GM03348 (cell line): ENCODE results near the gene HHIPL1.

Experiments
- DNase-seq: peaks from one replicate; pipeline ENCODE4 v3.0.0; 2012; ENCODE audit warnings: low spot score

The HHIPL1 gene

DNA sequence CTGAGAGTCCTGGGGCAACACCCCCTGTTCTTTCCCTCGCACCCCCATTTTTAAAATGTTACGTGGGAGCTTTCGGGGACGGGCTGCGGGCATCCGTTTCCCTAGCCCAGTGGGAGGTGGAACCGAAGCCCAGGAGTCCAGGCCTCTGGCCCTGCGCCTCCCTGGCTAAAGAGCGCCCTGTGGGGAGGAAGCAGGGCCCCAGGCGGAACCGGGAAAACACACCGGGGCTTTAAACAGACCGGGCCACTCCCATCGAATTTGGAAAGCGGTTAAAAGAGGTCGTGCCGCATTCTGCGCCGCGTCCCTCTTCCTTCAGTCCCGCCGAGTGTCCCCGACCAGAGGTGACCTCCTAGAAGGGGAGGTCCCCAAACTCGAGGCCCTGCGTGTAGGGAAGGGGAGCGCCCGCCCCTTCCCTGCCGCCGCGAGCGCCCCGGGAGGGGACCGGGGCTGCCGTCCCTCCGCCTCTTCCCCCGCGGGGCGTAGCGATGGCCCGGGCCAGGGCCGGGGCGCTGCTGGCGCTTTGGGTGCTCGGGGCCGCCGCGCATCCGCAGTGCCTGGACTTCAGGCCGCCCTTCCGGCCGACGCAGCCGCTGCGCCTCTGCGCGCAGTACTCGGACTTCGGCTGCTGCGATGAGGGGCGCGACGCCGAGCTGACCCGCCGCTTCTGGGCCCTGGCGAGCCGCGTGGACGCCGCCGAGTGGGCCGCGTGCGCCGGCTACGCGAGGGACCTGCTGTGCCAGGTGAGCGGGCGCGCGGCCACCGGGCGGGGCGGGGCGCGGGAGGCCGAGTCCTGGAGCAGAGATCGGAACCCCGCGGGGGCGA, at the start of gene HHIPL1:
Gene HHIPL1, plus strand, starts transcription at position 407 of the 822 bp plus-strand sequence. Its CDS starts 79 bp downstream, at position 486.
- DNase-seq, result peak; percentile 82

DNA sequence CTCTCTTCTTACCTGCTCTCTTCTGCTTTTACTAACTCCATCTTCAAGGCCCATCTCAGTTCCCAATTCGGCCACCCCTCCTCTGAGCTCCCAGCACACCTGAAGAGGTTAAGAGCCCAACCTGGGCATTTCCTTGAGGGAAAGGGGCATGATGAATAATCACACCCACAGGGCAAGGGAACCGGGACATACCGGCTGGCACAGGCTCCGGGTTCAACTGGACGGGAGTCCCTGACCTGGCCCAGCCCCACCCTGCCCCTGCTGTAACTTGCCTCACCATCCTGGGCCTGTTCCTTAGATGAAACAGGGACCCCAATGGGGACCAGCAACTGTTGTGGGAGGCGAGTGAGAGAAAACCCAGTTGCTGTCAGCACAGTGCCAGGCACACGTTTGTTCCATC, 49.4 kb upstream of the HHIPL1 start:
- no peak for DNase-seq

DNA sequence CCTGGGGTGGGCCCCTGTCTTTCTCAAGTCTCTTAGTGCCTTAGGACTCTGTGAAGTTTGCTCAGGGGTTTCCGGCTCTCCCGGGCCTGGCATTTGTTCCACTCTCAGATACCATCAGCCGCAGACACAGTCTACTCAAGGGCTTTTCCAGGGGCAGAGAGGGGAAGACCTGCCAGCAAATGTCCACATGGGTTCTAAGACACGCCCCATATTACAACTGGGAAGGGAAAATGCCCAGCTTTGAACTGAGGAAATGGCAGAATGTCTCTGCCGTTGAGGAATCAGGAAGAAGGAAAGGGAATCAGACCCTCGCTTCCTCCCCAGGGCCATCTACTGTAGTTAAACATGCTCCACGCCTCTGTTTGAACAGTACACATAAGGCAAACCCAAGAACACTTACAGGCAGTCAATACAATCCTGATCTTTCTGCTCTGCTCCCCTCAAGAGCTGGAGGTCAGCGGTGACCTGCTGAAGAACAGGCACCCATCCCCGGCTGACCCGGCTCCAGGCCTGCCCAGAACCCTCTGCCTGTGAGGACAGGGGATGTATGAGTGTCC, 48.8 kb upstream of the HHIPL1 start:
- no peak for DNase-seq

DNA sequence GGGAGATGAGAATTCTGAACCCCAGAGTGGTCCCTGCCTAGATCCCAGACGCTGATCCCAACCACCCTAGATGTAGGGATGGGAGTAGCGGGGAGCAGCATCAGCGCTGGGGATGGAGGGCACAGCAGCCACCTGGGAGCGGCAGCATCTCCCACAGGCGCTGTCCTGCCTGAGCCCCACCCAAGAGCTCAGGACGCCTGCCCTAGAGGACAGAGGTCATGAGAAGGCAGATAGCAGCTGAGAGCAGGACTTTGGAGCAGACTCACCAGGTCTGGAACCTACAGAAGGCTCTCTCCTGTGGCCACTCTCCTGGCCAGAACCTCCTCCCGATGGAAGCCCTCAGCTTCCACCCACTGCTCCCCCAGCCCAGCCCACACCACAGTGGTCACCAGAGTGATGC, 48.2 kb upstream of the HHIPL1 start:
- DNase-seq, result no peak

DNA sequence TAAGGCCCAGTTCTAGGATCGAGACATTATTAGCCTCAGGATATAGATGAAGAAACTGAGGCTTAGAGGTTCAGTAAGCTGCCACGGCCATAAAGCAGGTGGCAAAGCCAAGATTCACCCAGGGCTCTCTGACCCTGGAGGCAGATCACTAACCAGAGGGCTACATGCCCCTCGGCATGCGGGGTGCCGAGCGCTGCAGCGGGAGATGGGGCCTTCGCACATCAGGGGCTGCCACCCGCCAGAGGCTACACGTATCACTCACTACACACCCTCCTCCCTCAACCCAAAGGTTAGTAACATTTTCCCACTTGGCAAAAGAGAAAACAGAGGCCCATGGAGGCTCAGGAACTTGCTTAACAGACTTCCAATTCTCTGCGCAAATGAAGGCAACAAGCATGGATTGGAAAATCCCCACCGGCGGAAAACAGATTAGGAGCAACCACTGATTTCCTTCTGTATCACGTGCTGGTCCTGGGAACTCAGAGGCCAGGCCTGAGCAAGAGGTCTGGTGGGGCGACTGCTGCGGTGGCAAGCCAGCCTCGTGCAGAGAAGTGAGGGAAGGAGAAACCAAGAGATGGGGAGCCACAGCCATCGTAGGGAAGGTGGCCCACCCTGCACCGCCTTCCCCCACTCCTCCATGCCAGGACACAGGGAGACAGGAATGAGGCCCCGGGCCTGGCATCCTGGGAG, 46.9 kb upstream of the HHIPL1 start:
- DNase-seq, result no peak

DNA sequence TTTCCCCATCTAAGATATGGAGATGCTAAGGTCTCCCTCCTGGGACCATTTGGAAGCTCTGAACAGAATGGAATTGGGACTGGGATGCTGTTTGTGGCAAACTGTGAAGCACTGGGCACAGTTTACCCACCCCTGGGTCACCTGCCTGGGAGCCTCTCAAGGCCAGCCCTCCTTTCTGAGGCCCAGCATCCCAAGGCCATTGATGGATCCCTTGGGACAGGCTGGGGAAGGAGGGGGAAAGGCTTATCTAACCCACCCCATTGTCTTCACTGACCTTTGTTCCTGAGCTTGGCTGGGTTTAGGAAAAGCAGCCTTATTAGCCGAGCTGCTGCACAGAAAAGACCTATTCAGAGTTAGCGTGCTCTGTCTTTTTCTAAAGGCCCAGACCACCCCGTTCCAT, 46.2 kb upstream of the HHIPL1 start:
- DNase-seq, result no peak

DNA sequence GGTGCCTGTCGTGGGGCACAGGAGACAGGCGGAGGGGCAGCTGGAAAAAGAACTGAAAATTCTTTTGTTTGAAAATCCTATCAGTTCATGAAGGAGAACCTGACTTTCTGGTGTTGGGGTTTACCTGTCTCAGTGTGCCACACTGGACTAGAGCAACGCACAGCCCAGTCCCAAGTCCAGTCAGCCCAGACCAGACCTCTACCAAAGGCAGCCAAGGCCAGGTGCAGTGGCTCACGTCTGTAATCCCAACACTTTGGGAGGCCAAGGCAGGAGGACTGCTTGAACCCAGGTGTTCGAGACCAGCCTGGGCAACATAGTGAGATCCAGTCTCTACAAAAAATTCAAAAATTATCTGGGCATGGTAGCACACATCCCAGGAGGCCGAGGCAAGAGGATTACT, 45.5 kb upstream of the HHIPL1 start:
- no peak for DNase-seq

DNA sequence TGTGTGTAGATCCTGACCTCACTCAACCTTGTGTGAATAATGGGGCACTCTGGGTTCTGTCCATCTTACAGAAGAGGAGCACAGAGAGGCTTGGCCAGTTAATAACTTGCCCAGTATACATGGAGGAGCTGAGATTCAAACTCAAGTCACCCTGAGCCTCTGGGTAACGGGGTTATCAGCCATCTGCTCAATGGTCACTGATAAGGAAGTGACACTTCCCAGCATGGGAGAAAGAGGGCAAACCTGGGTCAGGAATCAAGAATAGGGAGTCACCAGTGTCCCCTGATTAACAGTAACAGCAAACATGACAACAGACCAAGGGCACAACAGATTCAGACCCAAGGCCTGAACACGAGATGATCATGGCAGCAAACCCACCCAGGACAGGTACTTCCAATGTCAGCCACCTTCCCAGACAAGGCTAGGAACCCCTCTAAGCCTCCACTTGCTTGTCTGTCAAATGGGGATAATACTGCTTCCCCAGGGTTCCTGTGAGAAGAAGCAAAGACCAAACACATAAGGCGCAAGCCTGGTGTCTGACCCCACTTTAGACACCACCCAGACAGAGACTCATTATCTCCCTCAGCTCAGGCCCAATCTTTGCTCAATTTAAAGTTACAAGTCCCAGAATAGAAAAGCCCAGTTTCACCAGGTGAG, 44.6 kb upstream of the HHIPL1 start:
- DNase-seq, result no peak

DNA sequence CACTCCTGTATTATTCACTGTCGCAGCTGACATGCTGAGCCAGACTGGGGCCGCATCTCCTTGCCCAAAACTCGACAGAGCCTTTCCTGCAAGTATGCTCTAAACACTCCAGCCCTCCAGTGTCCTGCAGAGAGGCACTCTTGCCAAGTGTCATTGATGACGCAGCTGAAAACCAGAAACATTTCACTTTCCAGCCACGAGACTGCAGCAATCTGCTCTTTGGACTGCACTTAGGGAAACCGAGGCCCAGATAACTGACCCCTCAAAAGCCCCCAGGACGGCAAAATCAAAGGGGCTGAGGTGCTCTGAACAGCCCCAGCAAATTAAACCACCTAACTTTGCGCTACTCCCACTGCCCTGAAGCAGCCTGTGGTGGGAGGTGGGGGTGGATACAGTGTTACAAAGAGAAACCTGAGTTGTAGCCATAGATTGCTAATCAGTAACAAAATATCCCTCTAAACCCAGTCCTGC, 43.5 kb upstream of the HHIPL1 start:
- DNase-seq, result no peak

DNA sequence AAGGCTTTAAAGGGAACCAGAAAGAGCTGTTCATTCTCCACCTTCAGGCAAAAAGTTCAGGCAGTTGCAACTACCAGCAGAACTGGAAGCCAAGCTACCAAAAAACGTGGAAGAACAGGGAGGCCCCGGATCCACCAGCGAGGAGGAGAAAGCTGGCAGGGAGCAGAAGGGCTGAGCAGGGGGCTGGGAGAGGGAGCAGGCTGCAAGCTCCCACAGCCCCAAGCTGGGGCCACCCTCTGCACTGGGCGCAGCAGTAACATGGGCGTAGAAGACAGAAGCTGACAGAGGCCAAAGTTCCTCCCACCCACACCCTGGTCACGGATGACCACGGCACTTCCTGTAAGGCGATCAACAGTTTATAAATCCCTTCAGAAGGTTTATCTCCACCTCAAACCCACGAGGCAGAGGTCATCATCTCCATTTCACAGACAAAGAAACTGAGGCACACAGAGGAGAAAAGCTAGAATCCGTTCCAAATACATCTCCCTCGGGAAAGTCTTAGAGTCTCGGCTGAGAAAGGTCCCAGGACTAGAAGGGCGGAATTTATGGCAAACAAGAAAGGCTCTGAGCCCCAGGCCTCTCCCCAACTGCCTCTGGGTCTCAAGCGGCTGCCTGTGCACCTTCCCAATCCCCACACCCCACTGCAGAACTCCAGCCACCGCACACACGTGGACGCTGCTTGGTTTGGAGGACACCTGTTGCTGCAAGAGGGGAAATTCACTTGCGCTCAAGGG, 42.7 kb upstream of the HHIPL1 start:
- DNase-seq, result peak; percentile 36

DNA sequence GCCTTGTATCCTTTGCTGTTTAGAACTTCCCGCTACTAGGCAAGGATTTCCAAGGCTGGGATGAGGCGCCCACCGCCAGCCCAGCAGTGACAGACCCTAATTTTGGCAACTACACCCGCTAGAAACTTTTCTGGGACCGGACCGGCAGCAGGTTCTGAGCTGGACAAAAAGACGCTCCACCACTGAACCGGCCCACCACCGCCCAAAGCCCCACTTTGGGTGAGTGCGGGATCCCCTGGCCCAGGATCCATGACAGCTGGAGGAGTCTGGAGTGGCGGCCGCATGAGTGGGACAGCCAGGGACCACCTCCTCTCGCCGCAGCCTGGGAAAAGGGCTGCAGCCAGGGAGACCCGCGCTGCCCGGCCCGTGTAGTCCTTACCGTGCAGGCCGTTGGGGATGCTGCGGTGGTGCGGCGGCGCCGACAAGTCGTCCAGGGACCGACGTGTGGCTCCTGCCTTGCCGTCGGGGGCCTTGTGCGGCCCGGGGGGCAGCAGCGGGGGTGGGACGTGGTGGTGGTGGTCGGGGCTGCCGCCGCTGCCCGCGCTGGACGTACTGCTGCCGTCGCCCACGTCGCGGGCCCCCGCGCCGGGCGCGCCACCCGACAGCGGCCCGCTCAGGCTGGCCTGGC, 42.0 kb upstream of the HHIPL1 start:
- no peak for DNase-seq

DNA sequence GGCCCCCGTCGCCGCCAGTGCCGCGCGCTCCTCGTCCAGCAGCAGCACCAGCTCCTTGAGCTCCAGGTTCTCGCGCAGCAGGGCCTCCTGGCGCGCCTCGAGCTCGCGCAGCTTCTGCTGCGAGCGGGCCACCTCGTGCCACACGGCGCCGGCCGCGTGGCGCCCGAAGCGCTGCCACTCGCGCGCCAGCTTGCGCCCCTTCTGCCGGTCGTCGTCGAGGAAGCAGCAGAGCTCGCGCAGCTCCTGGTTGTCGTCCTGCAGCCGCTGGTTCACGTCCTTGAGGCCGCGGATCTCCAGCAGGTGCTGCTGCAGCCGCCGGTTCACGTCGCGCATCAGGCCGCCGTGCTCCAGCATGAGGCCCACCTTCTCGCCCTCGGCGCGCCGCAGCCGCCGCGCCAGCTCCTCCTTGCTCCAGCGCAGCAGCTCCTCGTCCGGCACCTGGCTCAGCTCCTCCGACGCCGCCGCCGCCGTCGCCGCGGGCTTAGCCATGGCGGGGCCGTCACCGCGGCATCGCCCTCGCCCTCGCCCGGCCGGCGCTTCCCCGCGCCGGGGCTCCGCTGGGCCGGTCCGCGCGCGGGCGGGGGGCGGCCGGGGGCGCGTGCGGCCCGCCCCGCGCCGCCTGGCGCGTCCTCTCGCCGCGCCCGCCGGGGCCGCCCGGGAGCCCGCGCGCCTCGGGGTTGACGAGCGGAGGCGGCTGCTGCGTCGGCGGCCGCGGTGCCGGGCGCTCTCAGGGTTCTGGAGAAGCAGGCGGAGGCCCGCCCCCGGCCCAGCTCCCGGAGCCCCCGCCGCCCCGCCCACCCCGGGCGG, 41.3 kb upstream of the HHIPL1 start, which contains the start of gene CCDC85C:
Gene CCDC85C, minus strand, starts transcription at position 737 of the 807 bp plus-strand sequence. Its CDS starts 248 bp downstream, at position 489.
- no peak for DNase-seq

DNA sequence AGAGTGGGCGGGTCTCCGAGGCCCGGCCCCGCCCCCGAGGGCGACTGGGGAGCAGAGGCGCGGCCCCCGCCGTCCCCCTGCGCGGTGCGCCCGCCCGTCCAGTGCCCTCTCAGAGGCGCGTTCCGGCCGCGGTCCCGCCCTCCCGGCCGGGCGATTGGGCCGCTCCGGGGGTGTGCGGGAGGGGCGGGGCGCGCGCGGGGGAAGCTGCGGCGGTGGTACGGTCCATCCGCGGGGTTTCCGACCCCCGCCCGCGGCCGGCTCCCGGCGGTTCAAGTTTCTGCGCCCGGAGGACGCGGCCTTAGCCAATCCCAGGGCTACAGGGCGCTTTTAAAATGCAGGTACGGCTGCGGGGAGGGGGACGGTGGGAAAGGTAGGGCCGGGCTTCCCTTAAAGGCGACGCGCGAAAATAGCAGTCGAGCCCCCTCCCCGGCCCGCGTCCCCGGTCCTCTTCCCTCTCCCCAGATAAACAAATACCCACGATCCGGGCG, 40.6 kb upstream of the HHIPL1 start:
- peak; percentile 100 for DNase-seq

DNA sequence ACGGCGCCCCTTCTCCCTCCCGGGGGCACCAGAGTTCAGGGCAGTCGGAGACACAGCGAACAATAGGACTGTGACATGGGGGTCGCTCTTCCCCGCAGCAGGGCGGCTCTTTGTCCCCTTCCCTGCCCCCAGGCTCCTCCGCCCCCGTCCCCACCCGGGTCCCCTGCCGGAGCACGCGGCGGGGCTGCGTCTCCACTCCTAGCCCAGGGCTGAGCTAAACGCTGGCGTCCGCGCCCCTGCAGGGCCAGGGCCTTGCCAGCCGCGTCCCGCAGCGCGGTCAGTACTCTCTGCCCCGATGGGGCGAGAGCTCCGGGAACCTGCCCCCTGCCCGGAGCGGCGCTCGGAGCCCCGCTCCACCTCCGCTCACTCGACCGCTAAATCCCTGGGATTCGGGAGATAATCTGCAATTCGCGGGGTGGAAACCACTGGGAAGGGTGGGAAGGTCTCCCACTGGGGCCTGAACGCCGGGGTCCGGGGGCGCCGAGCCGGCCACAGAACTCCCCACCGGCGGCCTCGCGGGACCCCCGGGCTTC, 40.1 kb upstream of the HHIPL1 start:
- peak; percentile 71 for DNase-seq

DNA sequence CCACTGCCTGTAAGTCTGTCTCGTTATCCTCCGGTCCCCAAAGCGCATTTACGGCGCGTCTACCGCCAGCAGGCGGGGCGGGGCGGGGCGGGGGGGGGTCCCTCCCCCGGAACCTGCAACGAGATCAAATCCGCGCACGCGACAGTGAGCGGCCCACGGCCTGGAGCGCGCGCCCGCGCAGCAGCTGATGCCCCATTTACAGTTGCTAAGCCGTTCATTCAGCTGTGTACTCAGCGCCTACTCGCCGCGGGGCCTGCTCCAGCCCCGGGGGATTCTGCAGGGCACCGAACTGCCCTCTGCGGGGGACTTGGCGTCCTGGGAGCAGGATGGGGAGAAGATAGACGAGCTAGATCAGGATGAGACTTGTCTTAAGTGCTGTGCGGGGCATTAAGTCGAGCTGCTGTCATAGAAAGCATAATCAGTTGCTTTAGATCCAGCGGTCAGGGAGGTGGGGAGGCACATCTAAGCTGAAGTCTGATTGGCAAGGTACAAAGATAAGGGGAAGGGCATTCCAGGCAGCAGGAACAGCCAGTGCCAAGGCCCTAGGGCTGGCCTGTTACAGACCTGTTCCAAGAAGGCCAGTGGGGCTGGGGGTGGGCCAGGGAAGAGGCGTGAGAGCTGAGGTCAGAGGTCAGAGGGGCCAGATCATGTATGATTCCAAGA, 39.5 kb upstream of the HHIPL1 start:
- DNase-seq, result peak; percentile 88

DNA sequence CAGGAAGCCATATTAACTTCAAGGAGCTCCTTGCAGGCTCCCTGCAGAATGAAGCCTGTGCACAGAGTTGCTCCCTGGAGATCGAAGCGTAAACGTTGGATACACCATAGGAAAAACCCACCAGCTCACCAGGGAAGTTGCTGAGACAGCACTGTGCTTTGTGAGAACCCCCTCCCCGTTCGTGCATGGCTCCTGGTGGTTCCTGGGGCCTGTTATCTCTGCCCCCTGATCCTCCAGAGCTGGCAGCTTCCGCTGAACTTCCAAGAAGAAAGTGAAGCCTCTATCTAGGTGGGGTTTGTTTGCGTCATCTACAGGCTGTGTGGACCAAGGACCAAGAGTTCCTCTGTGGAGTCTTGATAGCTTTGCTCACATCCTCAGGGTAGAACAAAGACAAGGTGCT, 38.6 kb upstream of the HHIPL1 start:
- DNase-seq, result no peak

DNA sequence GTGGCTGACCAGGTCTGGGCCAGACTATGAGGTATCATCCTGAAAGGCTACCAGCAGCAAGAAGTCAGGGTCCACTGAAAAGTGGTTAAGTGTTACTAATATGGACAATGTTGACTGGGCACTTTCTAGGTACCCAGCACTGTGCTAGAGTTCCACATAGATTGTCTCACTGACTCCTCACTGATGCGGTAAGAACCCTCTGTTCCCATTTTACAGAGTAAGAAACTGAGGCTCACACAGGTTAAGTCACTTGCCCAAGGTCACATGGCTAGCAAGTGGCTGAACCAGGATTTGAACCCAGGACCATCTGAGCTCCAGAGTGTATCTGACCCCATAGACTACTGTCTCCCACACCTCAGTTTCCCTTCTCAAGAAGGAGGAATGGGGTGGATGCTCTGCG, 36.3 kb upstream of the HHIPL1 start:
- DNase-seq, result no peak

DNA sequence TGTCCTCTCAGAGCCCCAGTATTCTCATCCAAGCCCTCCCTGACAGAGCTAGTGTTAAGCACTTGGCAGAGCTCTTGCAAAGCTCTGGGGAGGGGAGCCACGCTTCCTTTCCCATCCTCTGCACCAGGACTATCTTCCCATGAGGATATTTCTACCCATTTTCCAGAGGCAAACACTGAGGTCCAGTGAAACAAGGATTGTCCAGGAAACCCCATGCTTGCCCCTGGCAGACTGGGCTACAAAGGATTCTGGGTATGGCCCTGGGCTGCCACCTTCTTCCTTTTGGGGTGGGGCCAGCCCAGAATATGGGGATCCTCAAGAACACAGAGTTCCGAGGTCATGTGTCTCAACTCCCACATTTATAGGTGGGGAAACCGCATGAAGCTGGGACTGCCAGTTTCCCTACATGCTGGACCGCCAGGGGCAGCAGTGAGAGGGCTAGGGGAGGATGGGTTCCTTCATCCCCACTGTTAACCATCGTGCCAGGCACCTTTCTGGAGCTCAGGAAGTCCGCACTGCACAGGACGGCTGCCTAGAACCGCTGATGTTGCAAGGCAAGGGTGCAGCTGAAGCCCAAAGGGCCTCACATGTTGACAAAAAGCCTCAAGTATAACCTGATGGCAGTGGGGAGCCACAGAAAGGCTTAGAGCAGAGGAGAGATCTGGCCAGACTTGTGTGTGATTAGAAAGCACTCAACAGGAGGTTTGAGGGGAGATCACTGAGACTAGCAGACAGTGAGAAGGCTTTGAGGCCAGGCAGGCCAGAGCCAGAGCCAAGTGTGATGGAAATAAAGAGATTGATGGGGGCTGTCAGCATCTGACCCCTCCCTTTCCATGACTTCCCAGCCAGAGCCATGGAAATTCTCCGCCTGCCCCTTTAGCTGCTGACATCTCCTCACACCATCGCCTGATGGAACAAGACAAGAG, 35.4 kb upstream of the HHIPL1 start:
- DNase-seq, result no peak
